ENCODE measurements around the gene PRPF39. TPM values are rescaled to one million over a fixed set of nuclear protein-coding genes. Genes with fewer than 3 reads are reported as not detected.

Gene PRPF39
- total RNA-seq, 1 experiment from 2014 or later, result 57.4 TPM

GRCh38 chr14:45118594-45118993 is 34.7 kb downstream of the PRPF39 start:
- TF ChIP-seq CTCF (conservative IDR thresholded peaks at IDR 0.05; ENCODE audit: low read depth, low read length), result no peak
- no peak for TF ChIP-seq EZH2 (IDR thresholded peaks at IDR 0.05; ENCODE audit: borderline replicate concordance, low read depth, low read length, poor library complexity, severe bottlenecking)
- Histone ChIP-seq H3K27me3 (replicated peaks; ENCODE audit: insufficient read depth, low read depth, low read length, poor library complexity) (no peaks in the 10 kb centered on the region), H3K9me3 (ENCODE audit: low read depth, low read length, poor library complexity, severe bottlenecking) (no peaks in the 10 kb centered on the region), H3K4me1 (ENCODE audit: insufficient read depth, low read length, poor library complexity, severe bottlenecking) (peaks cover 12% of the 10 kb centered on the region), H3K36me3 (ENCODE audit: insufficient read depth, low read length, poor library complexity, severe bottlenecking) (peaks cover 97% of the 10 kb centered on the region), H3K4me3 (ENCODE audit: low read depth, low read length, poor library complexity, severe bottlenecking) (no peak overlapping the region), H3K27ac (ENCODE audit: low read depth, low read length, poor library complexity, severe bottlenecking) (no peak overlapping the region)
- DNase-seq (ENCODE audit: low spot score), result no peak
- POLR2A ChIA-PET (ENCODE audit: low non-redundant PET), result no interaction called here
- no TSS peak for BruUV-seq (replicated peaks)
- CTCF ChIA-PET, result no interaction called here
- intact Hi-C loops (cut with micrococcal nuclease; ENCODE audit: unreplicated experiment), result no loop called here

- Histone ChIP-seq H3K36me3 (ENCODE audit: insufficient read depth, low read length, poor library complexity, severe bottlenecking) (peaks cover 90% of the 10 kb centered on the region), H3K4me3 (ENCODE audit: low read depth, low read length, poor library complexity, severe bottlenecking) (no peak overlapping the region), H3K27me3 (replicated peaks; ENCODE audit: insufficient read depth, low read depth, low read length, poor library complexity) (no peaks in the 10 kb centered on the region), H3K27ac (ENCODE audit: low read depth, low read length, poor library complexity, severe bottlenecking) (no peak overlapping the region), H3K4me1 (ENCODE audit: insufficient read depth, low read length, poor library complexity, severe bottlenecking) (no peaks in the 10 kb centered on the region), H3K9me3 (ENCODE audit: low read depth, low read length, poor library complexity, severe bottlenecking) (no peaks in the 10 kb centered on the region)
- no peak for DNase-seq (ENCODE audit: low spot score)
- TF ChIP-seq CTCF (conservative IDR thresholded peaks at IDR 0.05; ENCODE audit: low read depth, low read length) (no peak), EZH2 (IDR thresholded peaks at IDR 0.05; ENCODE audit: borderline replicate concordance, low read depth, low read length, poor library complexity, severe bottlenecking) (no peak)
- ChIA-PET CTCF (no interaction called here), POLR2A (ENCODE audit: low non-redundant PET) (no interaction called here)
- BruUV-seq (replicated peaks), result no TSS peak
- intact Hi-C loops (cut with micrococcal nuclease; ENCODE audit: unreplicated experiment), result no loop called here
These were observed 36.2 kb downstream of the PRPF39 start for GRCh38 chr14:45120096-45120495.

GRCh38 chr14:45123271-45123670 is 39.4 kb downstream of the PRPF39 start:
- TF ChIP-seq CTCF (conservative IDR thresholded peaks at IDR 0.05; ENCODE audit: low read depth, low read length), result no peak
- TF ChIP-seq EZH2 (IDR thresholded peaks at IDR 0.05; ENCODE audit: borderline replicate concordance, low read depth, low read length, poor library complexity, severe bottlenecking), result no peak
- Histone ChIP-seq H3K9me3 (ENCODE audit: low read depth, low read length, poor library complexity, severe bottlenecking) (no peaks in the 10 kb centered on the region), H3K4me1 (ENCODE audit: insufficient read depth, low read length, poor library complexity, severe bottlenecking) (no peaks in the 10 kb centered on the region), H3K36me3 (ENCODE audit: insufficient read depth, low read length, poor library complexity, severe bottlenecking) (peaks cover 81% of the 10 kb centered on the region), H3K4me3 (ENCODE audit: low read depth, low read length, poor library complexity, severe bottlenecking) (no peak overlapping the region), H3K27ac (ENCODE audit: low read depth, low read length, poor library complexity, severe bottlenecking) (no peak overlapping the region), H3K27me3 (replicated peaks; ENCODE audit: insufficient read depth, low read depth, low read length, poor library complexity) (no peaks in the 10 kb centered on the region)
- intact Hi-C loops (cut with micrococcal nuclease; ENCODE audit: unreplicated experiment), result no loop called here
- no peak for DNase-seq (ENCODE audit: low spot score)
- POLR2A ChIA-PET (ENCODE audit: low non-redundant PET), result no interaction called here
- CTCF ChIA-PET, result interaction anchor here (0.6 kb wide), 1 partner anchor 14 kb away, joined by 4 read pairs; no protein-coding TSS in a partner anchor
- BruUV-seq (replicated peaks), result no TSS peak

All from A673 (cell line).